Adrenal gland (tissue), 5 donors: ENCODE measurements around the gene STX2.

ENCODE experiments used
- POLR2A ChIP-seq, 2 donors: fragments of 450-650 bp; IDR thresholded peaks; one replicate each; pipeline ENCODE4 v1.6.1; 2017; ENCODE audit warnings: antibody characterized with exemption in 2 of 2, mild to moderate bottlenecking in 2 of 2, moderate library complexity in 1 of 2
- TF ChIP-seq, protein P1 (sequence below), 6 experiments: fragments of 450-650 bp in 4 of 6; fragments of 200-600 bp in 2 of 6; sonication (generic) in 1 of 6; IDR thresholded peaks; 1 replicate in 5 of 6; 2 replicates in 1 of 6; pipeline versions ENCODE4 v1.5.1 to v1.8.0; 2016 to 2021; ENCODE audit warnings: antibody characterized with exemption in 6 of 6, mild to moderate bottlenecking in 2 of 6, moderate library complexity in 1 of 6
- donor health status: DM: no; HTN: no; CAD: no.

- TF ChIP-seq, protein P1, sequence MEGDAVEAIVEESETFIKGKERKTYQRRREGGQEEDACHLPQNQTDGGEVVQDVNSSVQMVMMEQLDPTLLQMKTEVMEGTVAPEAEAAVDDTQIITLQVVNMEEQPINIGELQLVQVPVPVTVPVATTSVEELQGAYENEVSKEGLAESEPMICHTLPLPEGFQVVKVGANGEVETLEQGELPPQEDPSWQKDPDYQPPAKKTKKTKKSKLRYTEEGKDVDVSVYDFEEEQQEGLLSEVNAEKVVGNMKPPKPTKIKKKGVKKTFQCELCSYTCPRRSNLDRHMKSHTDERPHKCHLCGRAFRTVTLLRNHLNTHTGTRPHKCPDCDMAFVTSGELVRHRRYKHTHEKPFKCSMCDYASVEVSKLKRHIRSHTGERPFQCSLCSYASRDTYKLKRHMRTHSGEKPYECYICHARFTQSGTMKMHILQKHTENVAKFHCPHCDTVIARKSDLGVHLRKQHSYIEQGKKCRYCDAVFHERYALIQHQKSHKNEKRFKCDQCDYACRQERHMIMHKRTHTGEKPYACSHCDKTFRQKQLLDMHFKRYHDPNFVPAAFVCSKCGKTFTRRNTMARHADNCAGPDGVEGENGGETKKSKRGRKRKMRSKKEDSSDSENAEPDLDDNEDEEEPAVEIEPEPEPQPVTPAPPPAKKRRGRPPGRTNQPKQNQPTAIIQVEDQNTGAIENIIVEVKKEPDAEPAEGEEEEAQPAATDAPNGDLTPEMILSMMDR (IDR thresholded peaks at IDR 0.05), result no peak
- no peak for TF ChIP-seq POLR2A (IDR thresholded peaks at IDR 0.05)
Observed at GRCh38 chr12:130847112-130847511, 8.1 kb upstream of the STX2 start.
